K562 (cell line): Measurements from ENCODE around the gene SRSF1. TPM values are rescaled to one million over a fixed set of nuclear protein-coding genes. Genes with fewer than 3 reads are reported as not detected.

Experiments
- ATAC-seq: fragments of 200-7000 bp; cut with Tn5 transposase; 3 replicates; pipeline ENCODE4 v1.9.1; 2020; ENCODE audit warnings: moderate library complexity
- BruUV-seq: library from RNA; stranded (reverse); fragments of 400-500 nt; replicated peaks from 2 replicates; lab custom pipeline; 2021; lab: Mats Ljungman, UMichigan
- CTCF ChIA-PET: fragments of 300-600 bp; formaldehyde crosslinking; extraction: SDS; loops from one replicate; lab custom pipeline; 2021; ENCODE audit warnings: low intra/inter-chr PET ratio; lab: Yijun Ruan, JAX
- POLR2A ChIA-PET: fragments of 300-600, 350-650 bp; sonication (Branson Sonifier 250); formaldehyde crosslinking; extraction: SDS; loops from one replicate; lab custom pipeline; 2021; ENCODE audit warnings: antibody characterized with exemption, inconsistent platforms; lab: Yijun Ruan, JAX
- DNase-seq, 4 experiments: peaks; one replicate each; pipeline versions ENCODE4 v3.0.0 to v3.0.0-alpha.2; 2011 to 2018; ENCODE audit warnings: low spot score in 3 of 4, mixed read lengths in 3 of 4; ENCODE audit errors: extremely low read depth in 1 of 4
- FAIRE-seq: peaks from 2 replicates; lab custom pipeline; 2011; peaks lifted over from hg19 to GRCh38; lab: Jason Lieb, UNC
- H2AFZ ChIP-seq: 2 replicates; pipeline ENCODE4 v1.6.0; 2011; ENCODE audit warnings: low read depth, low read length, control low read depth, inconsistent platforms
- H3K27ac ChIP-seq: fragments of 200-600 bp; 3 replicates; pipeline ENCODE4 v1.8.0; 2011; ENCODE audit warnings: low read depth, mild to moderate bottlenecking, control low read depth, inconsistent platforms, low read length, moderate library complexity, mixed read lengths; ENCODE audit errors: extremely low read depth
- H3K27me3 ChIP-seq, 2 experiments: fragments of 300-600 bp in 1 of 2; 2 replicates in 1 of 2; 3 replicates in 1 of 2; pipeline versions ENCODE4 v1.6.0 to v1.8.0; 2011; ENCODE audit warnings: inconsistent platforms in 2 of 2, low read length in 2 of 2, mild to moderate bottlenecking in 1 of 2, mixed read lengths in 1 of 2, moderate library complexity in 1 of 2; ENCODE audit not compliant: control insufficient read depth in 2 of 2, insufficient read depth in 2 of 2
- H3K36me3 ChIP-seq: fragments of 300-600 bp; 3 replicates; pipeline ENCODE4 v1.8.0; 2011; ENCODE audit warnings: mild to moderate bottlenecking, low read length, inconsistent platforms; ENCODE audit not compliant: control insufficient read depth, insufficient read depth
- H3K4me1 ChIP-seq, 2 experiments: fragments of 200-600 bp in 1 of 2; replicated peaks in 1 of 2; 2 replicates in 1 of 2; 3 replicates in 1 of 2; pipeline versions ENCODE4 v1.5.1 to v1.8.0; 2011; ENCODE audit warnings: inconsistent platforms in 2 of 2, low read length in 2 of 2, mild to moderate bottlenecking in 1 of 2, mixed read lengths in 1 of 2, moderate library complexity in 1 of 2; ENCODE audit not compliant: control insufficient read depth in 2 of 2, insufficient read depth in 2 of 2
- H3K4me2 ChIP-seq: 2 replicates; pipeline ENCODE4 v1.6.1; 2011; ENCODE audit warnings: low read length, control low read depth, inconsistent platforms, mixed read lengths; ENCODE audit not compliant: insufficient read depth
- H3K4me3 ChIP-seq: fragments of 200-600 bp; sonication (generic), shearing (Covaris generic); 2 replicates; pipeline ENCODE4 v1.5.1; 2016; ENCODE audit warnings: control low read depth, inconsistent platforms
- H3K79me2 ChIP-seq: fragments of 200-600 bp; 3 replicates; pipeline ENCODE4 v1.8.0; 2011; ENCODE audit warnings: low read length, inconsistent platforms; ENCODE audit not compliant: control insufficient read depth, insufficient read depth
- H3K9ac ChIP-seq, 2 experiments: 2 replicates each; pipeline versions ENCODE4 v1.6.0 to v1.6.1; 2011; ENCODE audit warnings: low read depth in 2 of 2, low read length in 2 of 2, control low read depth in 1 of 2, inconsistent platforms in 1 of 2, mild to moderate bottlenecking in 1 of 2, mixed read lengths in 1 of 2; ENCODE audit not compliant: insufficient read depth in 1 of 2
- H3K9me1 ChIP-seq: one replicate; pipeline ENCODE4 v1.6.0; 2011; ENCODE audit warnings: inconsistent platforms, mild to moderate bottlenecking, low read length, moderate library complexity; ENCODE audit not compliant: control insufficient read depth, insufficient read depth
- H3K9me3 ChIP-seq: replicated peaks from 2 replicates; pipeline ENCODE4 v1.5.1; 2011; ENCODE audit warnings: low read depth, low read length, inconsistent platforms; ENCODE audit not compliant: control insufficient read depth, insufficient read depth
- H4K20me1 ChIP-seq: replicated peaks from 2 replicates; pipeline ENCODE4 v1.6.1; 2011; ENCODE audit warnings: low read length, inconsistent platforms, mixed read lengths; ENCODE audit not compliant: control insufficient read depth, insufficient read depth
- CC2D1A ChIP-seq: fragments of 450-650 bp; IDR thresholded peaks from 2 replicates; pipeline ENCODE4 v1.6.1; 2017; ENCODE audit warnings: mild to moderate bottlenecking
- CCNT2 ChIP-seq: IDR thresholded peaks from 2 replicates; pipeline ENCODE4 v1.6.1; 2011; ENCODE audit warnings: borderline replicate concordance, low read depth, mild to moderate bottlenecking, moderate library complexity, mixed read lengths, low read length; ENCODE audit not compliant: insufficient read length; ENCODE audit errors: extremely low read depth
- CHD2 ChIP-seq: IDR thresholded peaks from 2 replicates; pipeline ENCODE4 v1.6.1; 2011; ENCODE audit warnings: low read depth, low read length
- DEAF1 ChIP-seq: fragments of 450-650 bp; formaldehyde crosslinking; IDR thresholded peaks from 2 replicates; pipeline ENCODE4 v1.4.0; 2020; ENCODE audit warnings: mild to moderate bottlenecking, moderate library complexity
- HOXB6 ChIP-seq: fragments of 250-450 bp; sonication (Bioruptor Pico); IDR thresholded peaks from 2 replicates; pipeline ENCODE4 v1.5.1; 2022; ENCODE audit warnings: mild to moderate bottlenecking, borderline replicate concordance
- HSF4 ChIP-seq: fragments of 250-450 bp; sonication (Bioruptor Pico); IDR thresholded peaks from 2 replicates; pipeline ENCODE4 v2.1.2; 2022; ENCODE audit warnings: mild to moderate bottlenecking, moderate library complexity, borderline replicate concordance
- ILF3 ChIP-seq: fragments of 450-650 bp; IDR thresholded peaks from 2 replicates; pipeline ENCODE4 v1.6.1; 2018; ENCODE audit warnings: antibody characterized with exemption, mild to moderate bottlenecking, moderate library complexity, borderline replicate concordance
- NCOA1 ChIP-seq: fragments of 450-650 bp; IDR thresholded peaks from 2 replicates; pipeline ENCODE4 v1.6.1; 2016; ENCODE audit warnings: low read depth
- NFATC3 ChIP-seq: fragments of 450-650 bp; IDR thresholded peaks from 2 replicates; pipeline ENCODE4 v1.6.1; 2017; ENCODE audit warnings: mild to moderate bottlenecking
- POLR2A ChIP-seq: fragments of 450-650 bp; conservative IDR thresholded peaks from 2 replicates; pipeline ENCODE4 v1.6.1; 2016
- POLR2AphosphoS2 ChIP-seq: IDR thresholded peaks from 2 replicates; pipeline ENCODE4 v1.6.1; 2012; ENCODE audit warnings: low read length, improper control_type of control experiment
- TAF7 ChIP-seq: fragments of 450-650 bp; IDR thresholded peaks from 2 replicates; pipeline ENCODE4 v1.6.1; 2016; ENCODE audit warnings: missing genetic modification characterization, missing compliant biosample characterization
- TOE1 ChIP-seq, 2 experiments: fragments of 450-650 bp in 1 of 2; sonication (generic) in 1 of 2; formaldehyde crosslinking in 1 of 2; IDR thresholded peaks; 2 replicates each; pipeline versions ENCODE4 v1.7.1 to v1.8.0; 2016 to 2022; ENCODE audit warnings: borderline replicate concordance in 2 of 2, mild to moderate bottlenecking in 2 of 2, antibody characterized with exemption in 1 of 2, inconsistent platforms in 1 of 2, low read depth in 1 of 2, missing genetic modification reagents in 1 of 2, moderate library complexity in 1 of 2
- TRIM24 ChIP-seq, 2 experiments: fragments of 450-650 bp; IDR thresholded peaks; 2 replicates each; pipeline ENCODE4 v1.6.1; 2016
- WGBS: fragments of 100-300 bp; shearing (Covaris generic); methylation state at CpG from one replicate; pipeline ENCODE4 v1.1.6; 2016; ENCODE audit warnings: low coverage, mixed read lengths; ENCODE audit not compliant: insufficient coverage; ENCODE audit errors: missing lambda C conversion rate; 5-methylcytosine and 5-hydroxymethylcytosine counted together
- in situ Hi-C: fragments of 300-500 bp; cut with MboI; formaldehyde crosslinking; loops from 4 replicates; pipeline ENCODE4 v1.15.0; 2018; ENCODE audit warnings: inconsistent platforms, mixed read lengths
- intact Hi-C: fragments of 100-400 bp; cut with micrococcal nuclease; formaldehyde crosslinking; loops from 2 replicates; pipeline ENCODE4 v1.14.2; 2022
- polyA plus RNA-seq, 8 experiments: library from polyadenylated mRNA; depleted of rRNA in 4 of 8; stranded (reverse) in 5 of 8; unstranded in 3 of 8; fragments of >200 nt; fragmentation: Nextera tagmentation in 2 of 8; fragmentation: Illumina TruSeq in 1 of 8; extraction: Ambion mirVana in 2 of 8; extraction: Trizol in 1 of 8; gene quantifications; 2 replicates each; pipeline versions ENCODE4 v1.2.1 to v1.2.3, GENCODE V29; 2011 to 2014; ENCODE audit warnings: inconsistent platforms in 1 of 8, missing spikeins in 1 of 8
- total RNA-seq, 7 experiments: library from RNA; depleted of rRNA in 6 of 7; stranded (reverse); fragments of >200 nt in 6 of 7; fragmentation: Illumina TruSeq in 2 of 7; extraction: Trizol in 2 of 7; gene quantifications; 2 replicates each; pipeline versions ENCODE4 v1.2.1 to v1.2.3, GENCODE V29; 2011 to 2021; ENCODE audit warnings: low replicate concordance in 1 of 7
- TF ChIP-seq, protein P1 (sequence below): fragments of 450-650 bp; IDR thresholded peaks from 2 replicates; pipeline ENCODE4 v1.7.1; 2018; ENCODE audit warnings: mild to moderate bottlenecking, low read depth; ENCODE audit not compliant: partially characterized antibody

Gene SRSF1
- total and polyA plus RNA-seq, 9 of the 15 experiments (the other 6 are each of a cell fraction or from before 2014, with no cell fraction given) = 77.8 to 559 (median 442) TPM

- BruUV-seq = no TSS peak
- TF ChIP-seq CCNT2 = peak; percentile 42
- 0 out of 2 replicates have a peak, but pooled peaks have one; percentile 39 for TF ChIP-seq ILF3
- no peak for TF ChIP-seq HOXB6 (CRISPR knock-in tag)
- TF ChIP-seq POLR2A = peak; percentile 76
- no peak for TF ChIP-seq TRIM24 (IDR thresholded peaks at IDR 0.05)
- TF ChIP-seq NFATC3 = 0 out of 2 replicates have a peak, but pooled peaks have one; percentile 25
- no peak for TF ChIP-seq CHD2
- TF ChIP-seq DEAF1 (CRISPR knock-in tag) = 0 out of 2 replicates have a peak, but pooled peaks have one; percentile 26
- TF ChIP-seq CC2D1A = no peak
- TF ChIP-seq, protein P1, sequence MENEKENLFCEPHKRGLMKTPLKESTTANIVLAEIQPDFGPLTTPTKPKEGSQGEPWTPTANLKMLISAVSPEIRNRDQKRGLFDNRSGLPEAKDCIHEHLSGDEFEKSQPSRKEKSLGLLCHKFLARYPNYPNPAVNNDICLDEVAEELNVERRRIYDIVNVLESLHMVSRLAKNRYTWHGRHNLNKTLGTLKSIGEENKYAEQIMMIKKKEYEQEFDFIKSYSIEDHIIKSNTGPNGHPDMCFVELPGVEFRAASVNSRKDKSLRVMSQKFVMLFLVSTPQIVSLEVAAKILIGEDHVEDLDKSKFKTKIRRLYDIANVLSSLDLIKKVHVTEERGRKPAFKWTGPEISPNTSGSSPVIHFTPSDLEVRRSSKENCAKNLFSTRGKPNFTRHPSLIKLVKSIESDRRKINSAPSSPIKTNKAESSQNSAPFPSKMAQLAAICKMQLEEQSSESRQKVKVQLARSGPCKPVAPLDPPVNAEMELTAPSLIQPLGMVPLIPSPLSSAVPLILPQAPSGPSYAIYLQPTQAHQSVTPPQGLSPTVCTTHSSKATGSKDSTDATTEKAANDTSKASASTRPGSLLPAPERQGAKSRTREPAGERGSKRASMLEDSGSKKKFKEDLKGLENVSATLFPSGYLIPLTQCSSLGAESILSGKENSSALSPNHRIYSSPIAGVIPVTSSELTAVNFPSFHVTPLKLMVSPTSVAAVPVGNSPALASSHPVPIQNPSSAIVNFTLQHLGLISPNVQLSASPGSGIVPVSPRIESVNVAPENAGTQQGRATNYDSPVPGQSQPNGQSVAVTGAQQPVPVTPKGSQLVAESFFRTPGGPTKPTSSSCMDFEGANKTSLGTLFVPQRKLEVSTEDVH = peak; percentile 39
- TF ChIP-seq TOE1 (IDR thresholded peaks at IDR 0.05; ENCODE audit: borderline replicate concordance) = no peak
- TF ChIP-seq TOE1 (CRISPR knock-in tag; IDR thresholded peaks at IDR 0.05; ENCODE audit: borderline replicate concordance, low read depth) = no peak
- no peak for TF ChIP-seq NCOA1
- TF ChIP-seq HSF4 (CRISPR knock-in tag) = no peak
- TF ChIP-seq TAF7 = no peak
- peak; percentile 88 for TF ChIP-seq POLR2AphosphoS2
Measured at GRCh38 chr17:57999496-58000017, 7.5 kb downstream of the SRSF1 start.

More at GRCh38 chr17:57999496-58000017, 7.5 kb downstream of the SRSF1 start:
- Histone ChIP-seq H3K36me3 (peaks cover 71% of the 10 kb centered on the region), H3K4me2 (no peak overlapping the region), H3K79me2 (peaks cover 33% of the 10 kb centered on the region), H3K4me1 (peaks cover 0 to 12% of the 10 kb centered on the region in 2 experiments; a peak in 3 of 5 replicates), H3K27me3 (no peaks in the 10 kb centered on the region), H3K9ac (no peak overlapping the region), H3K4me3 (no peak overlapping the region), H2AFZ (no peak overlapping the region), H3K9me3 (no peaks in the 10 kb centered on the region), H3K9me1 (peaks cover 3% of the 10 kb centered on the region), H4K20me1 (peaks cover 22% of the 10 kb centered on the region), H3K27ac (no peak overlapping the region)
- CTCF ChIA-PET = interaction anchor here (0.6 to 2.0 kb wide), 4 partner anchors 107 to 1005 kb away, joined by 3 to 17 read pairs (median 4); no protein-coding TSS in a partner anchor
- in situ Hi-C loops (loop anchor here (5.0 kb wide), 1 partner anchor 147 kb away; the partner anchor contains the start of gene MRPS23), intact Hi-C loops (loop anchor here (5.0 kb wide), 2 partner anchors 92 to 113 kb away; no protein-coding TSS in a partner anchor)
- DNase-seq (peak in 2 of 4 experiments; percentile 43 to 74), FAIRE-seq (peak; percentile 77), ATAC-seq (peak; percentile 72)
- POLR2A ChIA-PET = interaction anchor here (0.6 to 7.6 kb wide), 17 partner anchors 6 to 150 kb away, joined by 3 to 82 read pairs (median 4); partner anchors contain the start of genes MRPS23, SRSF1 and VEZF1
- WGBS = 95% methylated on average over 1 of the region's 1 CpG
